IMR-90 (cell line): Measurements from ENCODE around the gene PRKAR1A.

ENCODE experiments used
- CEBPB ChIP-seq: IDR thresholded peaks from 2 replicates; pipeline ENCODE4 v1.6.1; 2012; ENCODE audit warnings: low read depth, low read length, improper control_type of control experiment
- CHD1 ChIP-seq: IDR thresholded peaks from 2 replicates; pipeline ENCODE4 v1.6.1; 2012; ENCODE audit warnings: low read depth, low read length, improper control_type of control experiment
- MAFK ChIP-seq: IDR thresholded peaks from 2 replicates; pipeline ENCODE4 v1.6.1; 2012; ENCODE audit warnings: low read depth, low read length, improper control_type of control experiment
- MAZ ChIP-seq: IDR thresholded peaks from 2 replicates; pipeline ENCODE4 v1.6.1; 2012; ENCODE audit warnings: low read depth, mild to moderate bottlenecking, low read length, improper control_type of control experiment, moderate library complexity, borderline replicate concordance
- POLR2A ChIP-seq: IDR thresholded peaks from 2 replicates; pipeline ENCODE4 v1.6.1; 2012; ENCODE audit warnings: mild to moderate bottlenecking, low read depth, low read length
- RAD21 ChIP-seq: IDR thresholded peaks from 2 replicates; pipeline ENCODE4 v1.6.1; 2012; ENCODE audit warnings: low read length, improper control_type of control experiment
- SMC3 ChIP-seq: fragments of 150-350 bp; IDR thresholded peaks from 2 replicates; pipeline ENCODE4 v1.6.1; 2016; ENCODE audit warnings: low read depth, mild to moderate bottlenecking, antibody characterized with exemption, low read length, moderate library complexity
- TF ChIP-seq, protein P1 (sequence below): conservative IDR thresholded peaks from 2 replicates; pipeline ENCODE4 v1.5.1; 2012; ENCODE audit warnings: mild to moderate bottlenecking, low read depth, low read length, improper control_type of control experiment

DNA sequence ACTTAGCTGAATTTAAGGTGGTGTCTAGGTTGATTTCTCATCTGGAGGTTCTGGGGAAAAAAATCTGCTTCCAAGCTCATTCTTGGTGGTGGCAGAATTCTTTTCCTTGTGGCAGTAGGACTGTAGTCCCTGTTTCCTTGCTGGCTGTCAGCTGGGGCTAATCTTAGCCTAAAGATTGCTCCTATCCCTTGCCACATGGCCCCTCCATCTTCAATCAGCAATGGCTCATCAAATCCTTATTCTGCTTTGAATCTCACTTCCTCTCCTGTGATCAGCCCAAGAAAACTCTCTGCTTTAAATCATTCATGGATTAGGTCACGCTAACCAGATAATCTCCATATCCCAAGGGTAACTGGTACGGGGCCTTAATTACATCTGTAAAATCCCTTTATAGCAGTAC lies 82.3 kb downstream of the PRKAR1A start:
- TF ChIP-seq, protein P1, sequence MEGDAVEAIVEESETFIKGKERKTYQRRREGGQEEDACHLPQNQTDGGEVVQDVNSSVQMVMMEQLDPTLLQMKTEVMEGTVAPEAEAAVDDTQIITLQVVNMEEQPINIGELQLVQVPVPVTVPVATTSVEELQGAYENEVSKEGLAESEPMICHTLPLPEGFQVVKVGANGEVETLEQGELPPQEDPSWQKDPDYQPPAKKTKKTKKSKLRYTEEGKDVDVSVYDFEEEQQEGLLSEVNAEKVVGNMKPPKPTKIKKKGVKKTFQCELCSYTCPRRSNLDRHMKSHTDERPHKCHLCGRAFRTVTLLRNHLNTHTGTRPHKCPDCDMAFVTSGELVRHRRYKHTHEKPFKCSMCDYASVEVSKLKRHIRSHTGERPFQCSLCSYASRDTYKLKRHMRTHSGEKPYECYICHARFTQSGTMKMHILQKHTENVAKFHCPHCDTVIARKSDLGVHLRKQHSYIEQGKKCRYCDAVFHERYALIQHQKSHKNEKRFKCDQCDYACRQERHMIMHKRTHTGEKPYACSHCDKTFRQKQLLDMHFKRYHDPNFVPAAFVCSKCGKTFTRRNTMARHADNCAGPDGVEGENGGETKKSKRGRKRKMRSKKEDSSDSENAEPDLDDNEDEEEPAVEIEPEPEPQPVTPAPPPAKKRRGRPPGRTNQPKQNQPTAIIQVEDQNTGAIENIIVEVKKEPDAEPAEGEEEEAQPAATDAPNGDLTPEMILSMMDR, result no peak
- TF ChIP-seq POLR2A (no peak), MAFK (no peak), CHD1 (no peak), MAZ (no peak), RAD21 (no peak), CEBPB (no peak), SMC3 (no peak)
